ENCODE results near the gene CLDN9.

Gene CLDN9

DNA sequence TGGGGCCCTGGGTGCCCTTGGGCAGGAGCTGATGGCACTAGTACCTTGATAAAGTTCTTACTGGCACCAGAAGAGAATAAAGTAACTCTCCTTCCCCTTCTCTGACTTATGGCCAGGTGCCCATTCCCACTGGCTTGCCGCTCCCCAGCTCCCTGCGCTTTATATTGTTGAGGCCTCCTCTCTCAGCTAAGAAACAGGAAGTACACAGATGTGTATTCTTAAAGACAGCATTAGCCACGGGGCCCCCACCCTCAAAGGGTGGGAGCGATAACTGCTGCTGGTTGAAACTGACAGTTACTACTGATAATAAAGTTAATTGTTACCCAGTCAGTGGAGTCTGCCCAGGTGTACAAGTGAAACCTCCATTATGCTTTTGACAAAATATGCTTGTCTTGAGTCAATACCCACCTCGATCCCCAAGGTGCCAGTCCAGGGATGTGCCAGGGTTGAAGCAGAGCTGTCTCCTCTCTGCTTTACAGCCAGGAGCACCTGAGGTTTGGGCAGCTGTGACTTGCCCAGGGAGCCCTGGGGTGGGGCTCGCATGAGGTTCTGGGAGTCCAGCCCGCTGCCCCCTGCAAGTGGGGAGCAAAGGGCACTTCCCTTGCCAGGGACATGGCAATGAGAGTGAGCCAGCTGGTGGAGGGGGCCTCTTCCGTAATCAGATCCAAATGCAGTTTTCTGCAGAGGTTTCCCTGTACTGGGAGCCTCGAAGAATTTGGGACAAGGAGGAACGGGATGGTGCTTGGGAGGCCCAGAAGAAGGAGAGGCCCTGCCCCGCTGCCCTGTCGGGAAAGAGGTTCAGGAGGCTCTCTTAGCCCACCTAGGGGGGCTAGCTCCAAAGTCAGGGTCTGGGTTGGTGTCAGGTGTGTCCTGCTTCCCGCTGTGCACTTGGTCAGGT is 5.4 kb upstream of the CLDN9 start:
- Histone ChIP-seq H3K9me3 (no peaks in the 10 kb centered on the region), H3K27ac (no peak overlapping the region), H3K4me1 (peaks cover 0 to 9% (median 4%) of the 10 kb centered on the region in 4 donors), H3K27me3 (peaks cover 4 to 72% of the 10 kb centered on the region in 2 donors), H3K4me3 (no peak overlapping the region), H3K36me3 (no peaks in the 10 kb centered on the region)
- intact Hi-C loops (cut with DNase I; ENCODE audit: low total_unique reads): no loop called here
- DNase-seq: no peak
- TF ChIP-seq, protein P1, sequence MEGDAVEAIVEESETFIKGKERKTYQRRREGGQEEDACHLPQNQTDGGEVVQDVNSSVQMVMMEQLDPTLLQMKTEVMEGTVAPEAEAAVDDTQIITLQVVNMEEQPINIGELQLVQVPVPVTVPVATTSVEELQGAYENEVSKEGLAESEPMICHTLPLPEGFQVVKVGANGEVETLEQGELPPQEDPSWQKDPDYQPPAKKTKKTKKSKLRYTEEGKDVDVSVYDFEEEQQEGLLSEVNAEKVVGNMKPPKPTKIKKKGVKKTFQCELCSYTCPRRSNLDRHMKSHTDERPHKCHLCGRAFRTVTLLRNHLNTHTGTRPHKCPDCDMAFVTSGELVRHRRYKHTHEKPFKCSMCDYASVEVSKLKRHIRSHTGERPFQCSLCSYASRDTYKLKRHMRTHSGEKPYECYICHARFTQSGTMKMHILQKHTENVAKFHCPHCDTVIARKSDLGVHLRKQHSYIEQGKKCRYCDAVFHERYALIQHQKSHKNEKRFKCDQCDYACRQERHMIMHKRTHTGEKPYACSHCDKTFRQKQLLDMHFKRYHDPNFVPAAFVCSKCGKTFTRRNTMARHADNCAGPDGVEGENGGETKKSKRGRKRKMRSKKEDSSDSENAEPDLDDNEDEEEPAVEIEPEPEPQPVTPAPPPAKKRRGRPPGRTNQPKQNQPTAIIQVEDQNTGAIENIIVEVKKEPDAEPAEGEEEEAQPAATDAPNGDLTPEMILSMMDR (IDR thresholded peaks at IDR 0.05): no peak

DNA sequence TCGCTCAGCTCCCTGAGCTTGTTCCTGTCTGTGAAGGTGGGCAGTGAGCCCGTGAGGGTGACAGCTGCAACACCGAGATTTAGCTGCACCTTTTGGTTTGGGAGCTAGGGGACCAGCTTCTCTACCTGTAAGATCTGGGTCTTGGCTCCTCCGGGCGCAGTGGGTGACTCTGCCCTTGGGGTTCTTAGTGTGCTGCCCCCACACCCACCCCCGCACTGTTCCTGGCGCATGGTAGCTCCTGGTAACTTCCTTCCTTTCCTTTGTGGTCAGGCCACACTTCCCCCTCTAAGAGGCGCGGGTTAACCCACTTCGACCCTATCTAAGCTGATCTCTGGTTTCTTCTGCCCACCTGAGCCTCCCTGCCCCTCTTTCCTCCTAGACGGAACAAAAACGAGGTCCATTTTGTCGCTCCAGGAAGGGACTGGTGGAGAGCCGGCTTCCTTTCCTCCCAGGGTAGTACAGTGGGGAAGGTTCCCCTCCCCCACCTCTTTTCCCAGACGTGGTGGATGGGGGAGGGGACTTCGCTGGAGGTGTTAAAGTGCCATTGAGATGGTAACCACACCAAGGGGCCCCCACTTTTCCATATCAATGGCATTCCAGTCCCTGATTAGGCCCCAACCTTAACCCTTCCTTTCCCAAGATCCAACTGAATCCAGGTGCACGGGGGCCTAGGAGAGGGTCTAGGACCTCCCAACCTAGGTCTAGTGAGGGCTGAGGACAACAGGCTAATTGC is 4.6 kb upstream of the CLDN9 start:
- no peak overlapping the region for H3K27ac ChIP-seq
- H3K9me3 ChIP-seq: no peaks in the 10 kb centered on the region
- no peak overlapping the region for H3K4me3 ChIP-seq
- H3K27me3 ChIP-seq: peaks cover 6 to 78% of the 10 kb centered on the region in 2 donors
- peaks cover 0 to 9% (median 4%) of the 10 kb centered on the region in 4 donors for H3K4me1 ChIP-seq
- intact Hi-C loops (cut with DNase I; ENCODE audit: low total_unique reads): no loop called here
- TF ChIP-seq, protein P1 (IDR thresholded peaks at IDR 0.05): no peak
- DNase-seq: no peak
- no peaks in the 10 kb centered on the region for H3K36me3 ChIP-seq

DNA sequence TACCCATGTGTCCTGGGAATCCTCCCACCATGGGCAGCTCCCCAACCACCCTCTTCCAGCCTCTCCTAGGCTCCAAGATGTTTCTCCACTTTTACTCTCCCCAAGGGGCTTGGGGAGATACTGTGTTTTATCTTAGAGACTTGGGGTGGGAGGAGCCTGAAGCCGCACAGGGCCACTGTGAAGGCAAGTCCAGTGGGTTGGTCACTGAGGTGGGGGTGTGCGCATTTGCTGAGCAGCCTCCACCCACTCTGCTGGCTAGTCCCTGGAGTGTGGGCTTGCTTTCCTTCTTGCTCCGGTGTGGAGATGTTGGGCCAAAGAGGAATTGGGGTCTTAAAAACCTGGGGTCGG is 4.1 kb upstream of the CLDN9 start:
- H3K27ac ChIP-seq: no peak overlapping the region
- H3K27me3 ChIP-seq: peaks cover 6 to 84% of the 10 kb centered on the region in 2 donors
- intact Hi-C loops (cut with DNase I; ENCODE audit: low total_unique reads): no loop called here
- no peak overlapping the region for H3K4me3 ChIP-seq
- peaks cover 0 to 9% (median 4%) of the 10 kb centered on the region in 4 donors for H3K4me1 ChIP-seq
- TF ChIP-seq, protein P1 (IDR thresholded peaks at IDR 0.05): no peak
- DNase-seq: no peak
- no peaks in the 10 kb centered on the region for H3K9me3 ChIP-seq
- H3K36me3 ChIP-seq: no peaks in the 10 kb centered on the region

DNA sequence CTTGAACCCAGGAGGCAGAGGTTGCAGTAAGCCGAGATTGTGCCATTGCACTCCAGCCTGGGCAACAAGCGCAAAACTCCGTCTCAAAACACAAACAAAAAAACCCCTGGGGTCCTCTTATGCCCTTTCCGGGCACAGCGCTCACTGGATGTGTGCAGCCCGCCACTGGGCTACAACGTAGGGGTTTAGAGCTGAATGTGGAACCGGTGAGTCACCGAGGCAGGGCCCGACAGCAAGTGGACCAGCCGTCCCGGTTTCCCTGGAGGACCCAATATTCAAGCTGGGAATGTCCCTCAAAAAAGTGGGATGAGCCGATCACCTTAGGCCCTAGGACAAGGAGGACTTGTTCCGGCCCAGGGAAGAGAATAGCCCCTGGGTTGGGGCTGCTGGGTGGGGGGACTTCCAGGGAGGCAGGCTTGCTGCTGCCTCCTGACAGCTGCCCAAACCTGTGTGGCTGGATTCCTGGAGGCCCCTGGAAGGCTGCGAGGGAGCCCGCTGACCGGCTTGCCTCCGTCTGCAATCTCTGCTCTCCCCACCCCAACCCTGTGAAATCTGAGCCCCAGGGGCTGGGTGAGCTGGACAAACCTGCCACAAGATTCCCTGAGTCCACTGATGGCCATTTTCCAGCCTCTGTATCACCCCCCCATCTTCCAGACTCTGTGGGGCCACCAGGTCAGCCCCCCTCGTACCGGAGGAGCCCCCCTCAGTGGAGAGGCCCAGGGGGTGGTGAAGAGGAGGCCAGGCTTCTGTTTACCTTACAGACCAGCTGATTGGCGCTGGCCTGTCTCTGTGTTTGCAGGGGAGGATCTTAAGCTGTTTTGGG is 2.9 kb upstream of the CLDN9 start:
- peaks cover 6 to 90% of the 10 kb centered on the region in 2 donors for H3K27me3 ChIP-seq
- H3K4me3 ChIP-seq: no peak overlapping the region
- no peaks in the 10 kb centered on the region for H3K9me3 ChIP-seq
- H3K27ac ChIP-seq: no peak overlapping the region
- peaks cover 0 to 7% (median 3%) of the 10 kb centered on the region in 4 donors for H3K4me1 ChIP-seq
- H3K36me3 ChIP-seq: no peaks in the 10 kb centered on the region
- intact Hi-C loops (cut with DNase I; ENCODE audit: low total_unique reads): no loop called here
- TF ChIP-seq, protein P1 (IDR thresholded peaks at IDR 0.05): no peak
- DNase-seq: no peak

DNA sequence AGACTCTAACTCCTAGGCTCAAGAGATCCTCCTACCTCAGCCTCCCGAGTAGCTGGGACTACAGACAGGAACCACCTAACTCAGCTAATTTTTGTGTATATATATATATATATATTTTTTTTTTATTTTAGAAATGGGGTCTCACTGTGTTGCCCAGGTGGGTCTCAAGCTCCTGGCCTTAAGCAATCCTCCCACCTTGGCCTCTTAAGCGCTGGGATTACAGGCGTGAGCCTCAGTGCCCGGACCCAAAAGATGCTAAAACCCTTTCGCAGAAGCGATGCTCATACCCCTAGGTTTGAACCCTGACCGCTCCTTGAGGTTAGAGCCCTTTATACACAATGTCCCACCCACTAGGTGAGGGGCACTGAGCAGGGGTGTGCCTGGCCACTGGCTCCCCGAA is 2.2 kb upstream of the CLDN9 start:
- Histone ChIP-seq H3K4me3 (no peak overlapping the region), H3K9me3 (no peaks in the 10 kb centered on the region), H3K27me3 (peaks cover 6 to 86% of the 10 kb centered on the region in 2 donors), H3K36me3 (no peaks in the 10 kb centered on the region), H3K4me1 (peaks cover 0 to 3% (median 0%) of the 10 kb centered on the region in 4 donors), H3K27ac (no peak overlapping the region)
- no peak for DNase-seq
- intact Hi-C loops (cut with DNase I; ENCODE audit: low total_unique reads): no loop called here
- TF ChIP-seq, protein P1 (IDR thresholded peaks at IDR 0.05): no peak
